Motor neuron (in vitro differentiated cells): ENCODE measurements around the gene CCDC9B. TPM values are rescaled to one million over a fixed set of nuclear protein-coding genes. Genes with fewer than 3 reads are reported as not detected.

Experiments
- ATAC-seq, 8 experiments: fragments of 200-7000 bp; cut with Tn5 transposase; replicated peaks in 6 of 8; 2 replicates each; pipeline ENCODE4 v1.8.0; 2021; ENCODE audit warnings: mild to moderate bottlenecking in 8 of 8, moderate library complexity in 8 of 8
- H3K27ac ChIP-seq, 2 donors: fragments of 250-450 bp; sonication (Bioruptor Pico); 2 replicates each; pipeline ENCODE4 v1.9.0; 2021; ENCODE audit warnings: antibody characterized with exemption in 2 of 2, mild to moderate bottlenecking in 2 of 2, moderate library complexity in 1 of 2
- H3K4me1 ChIP-seq, 2 donors: fragments of 250-450 bp; sonication (Bioruptor Pico); replicated peaks in 1 of 2; 2 replicates each; pipeline ENCODE4 v1.6.1; 2021; ENCODE audit warnings: antibody characterized with exemption in 2 of 2, mild to moderate bottlenecking in 2 of 2, moderate library complexity in 1 of 2
- H3K4me3 ChIP-seq, 5 donors: fragments of 250-450 bp; sonication (Bioruptor Pico); 2 replicates each; pipeline ENCODE4 v1.9.0; 2021; ENCODE audit warnings: antibody characterized with exemption in 5 of 5, mild to moderate bottlenecking in 5 of 5, moderate library complexity in 4 of 5
- WGBS, 10 experiments: fragments of 450-650 bp; shearing (Covaris generic); methylation state at CpG; one replicate each; pipeline ENCODE4 v1.0.0; 2022; 5-methylcytosine and 5-hydroxymethylcytosine counted together
- in situ Hi-C, 9 experiments: fragments of 400-800 bp; cut with MboI; loops; one replicate each; pipeline ENCODE4 v1.15.0; 2021; ENCODE audit warnings: low sequenced_read_pairs in 9 of 9, low pct_unique_long_range_greater_than_20kb in 2 of 9; ENCODE audit not compliant: unreplicated experiment in 9 of 9
- total RNA-seq, 8 experiments: library from RNA; unstranded; fragments of 300-600 nt; gene quantifications; 2 replicates each; pipeline versions ENCODE4 v1.2.3 to v1.2.4, GENCODE V29; 2022

The CCDC9B gene
- total RNA-seq, 8 experiments from 2014 or later, result 0.50 to 32.6 (median 1.9) TPM

- H3K4me1 ChIP-seq, result peaks cover 38 to 40% of the 10 kb centered on the region in 2 donors
- WGBS, 10 experiments, result 0 to 100% (median 54%) methylated on average over 1 to 3 of the region's 3 CpGs; no CpG with 5 or more reads in 2 of the 10 experiments
- in situ Hi-C loops, result no loop called here
- no peak overlapping the region for H3K27ac ChIP-seq
- ATAC-seq, result no peak
- no peak overlapping the region for H3K4me3 ChIP-seq
Observed at GRCh38 chr15:40328176-40328575, 12.6 kb downstream of the CCDC9B start.

DNA sequence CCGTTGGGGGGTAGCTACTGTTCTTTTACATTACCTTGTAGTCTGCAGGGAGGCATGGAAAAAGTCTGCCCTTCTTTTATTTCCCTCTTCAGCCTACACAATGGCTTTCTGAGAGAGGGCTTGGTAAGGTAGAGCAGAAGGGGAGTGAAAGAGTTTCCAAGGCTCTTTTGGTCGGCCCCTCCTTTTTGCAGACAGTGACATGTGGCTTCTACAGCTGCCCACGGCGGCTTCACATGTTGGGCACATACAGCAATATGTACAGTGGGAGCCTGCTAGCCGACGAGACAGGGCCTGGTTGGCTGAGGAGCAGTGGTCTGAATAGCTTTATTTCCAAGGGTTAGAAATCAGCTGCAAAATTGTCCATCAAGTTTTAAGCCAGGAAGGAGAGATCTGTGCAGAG is 13.3 kb downstream of the CCDC9B start:
- Histone ChIP-seq H3K4me3 (no peak overlapping the region), H3K4me1 (peaks cover 40 to 45% of the 10 kb centered on the region in 2 donors), H3K27ac (no peak overlapping the region)
- ATAC-seq, result no peak
- 0 to 60% (median 22%) methylated on average over 1 to 4 of the region's 6 CpGs; no CpG with 5 or more reads in 2 of the 10 experiments for WGBS, 10 experiments
- in situ Hi-C loops, result no loop called here

- WGBS, 10 experiments, result 60 to 100% (median 94%) methylated on average over 1 to 2 of the region's 2 CpGs
- Histone ChIP-seq H3K27ac (no peak overlapping the region), H3K4me1 (peaks cover 46% of the 10 kb centered on the region in 2 donors)
Observed at GRCh38 chr15:40325700-40326099, 15.0 kb downstream of the CCDC9B start.

GRCh38 chr15:40325188-40325587 is 15.6 kb downstream of the CCDC9B start:
- H3K27ac ChIP-seq, result no peak overlapping the region
- H3K4me3 ChIP-seq, result peak overlapping the region; percentile 50 to 91 (median 71)
- in situ Hi-C loops, result no loop called here
- peaks cover 46 to 48% of the 10 kb centered on the region in 2 donors for H3K4me1 ChIP-seq
- no peak for ATAC-seq
- 50 to 100% (median 86%) methylated on average over 1 to 2 of the region's 2 CpGs for WGBS, 10 experiments

More at GRCh38 chr15:40325700-40326099, 15.0 kb downstream of the CCDC9B start:
- ATAC-seq, result no peak
- in situ Hi-C loops, result no loop called here
- H3K4me3 ChIP-seq, result peak overlapping the region in 3 of 5 donors; percentile 5 to 91 (median 91)

DNA sequence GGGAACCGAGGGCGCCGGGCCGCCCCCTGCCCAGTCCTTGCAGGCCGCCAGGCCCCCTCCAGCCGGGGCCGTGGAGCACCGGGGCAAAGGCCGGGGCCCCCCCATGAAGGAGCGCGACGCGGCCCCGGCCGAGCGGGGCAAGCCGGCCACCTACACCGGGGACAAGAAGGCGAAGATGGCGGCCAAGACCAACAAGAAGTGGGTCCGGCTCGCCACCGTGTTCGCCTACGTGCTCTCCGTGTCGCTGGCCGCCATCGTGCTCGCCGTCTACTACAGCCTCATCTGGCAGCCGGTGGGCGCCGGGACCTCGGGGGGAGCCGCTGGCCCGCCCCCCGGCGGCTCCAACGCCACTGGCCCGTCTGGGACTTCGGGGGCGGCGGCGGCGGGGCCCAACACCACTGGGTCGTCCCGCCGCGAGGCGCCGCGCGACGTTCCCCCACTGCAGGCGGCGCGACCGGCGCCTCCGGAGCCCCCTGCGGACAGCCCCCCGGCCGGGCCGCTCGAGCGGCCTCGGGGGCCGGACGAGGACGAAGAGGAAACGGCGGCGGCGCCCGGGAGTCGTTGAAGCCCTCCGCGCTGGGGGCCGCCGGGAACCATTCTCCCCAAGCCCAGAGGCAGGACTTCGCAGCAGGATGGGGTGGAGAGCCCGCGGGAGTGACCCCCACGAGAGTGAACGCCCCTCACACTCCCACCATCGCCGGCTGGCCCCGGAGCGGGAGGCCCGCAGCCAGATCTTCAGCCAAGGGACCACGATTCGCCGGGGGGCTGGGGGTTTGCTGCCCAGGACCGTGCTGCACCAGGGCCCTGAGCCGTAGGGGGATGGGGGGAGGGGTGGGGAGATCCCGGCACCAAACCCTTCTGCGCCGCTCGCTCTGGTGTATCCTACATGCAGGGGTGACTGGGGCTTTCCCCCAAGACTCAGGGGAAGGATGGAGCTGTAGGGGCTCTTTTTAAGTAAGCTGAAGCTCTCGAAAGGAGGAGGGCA is 16.5 kb downstream of the CCDC9B start:
- ATAC-seq, result peak; percentile 4 to 10 (median 6)
- H3K27ac ChIP-seq, result peak overlapping the region; percentile 52 to 60
- 0 to 4% (median 3%) methylated on average over 4 to 10 of the region's 101 CpGs; no CpG with 5 or more reads in 7 of the 10 experiments for WGBS, 10 experiments
- H3K4me1 ChIP-seq, result peaks cover 46 to 48% of the 10 kb centered on the region in 2 donors
- peak overlapping the region; percentile 50 to 91 (median 71) for H3K4me3 ChIP-seq
- in situ Hi-C loops, result no loop called here

- peak within 1 kb of the TSS; percentile 52 to 60 for H3K27ac ChIP-seq
- peak within 1 kb of the TSS; percentile 50 to 91 (median 71) for H3K4me3 ChIP-seq
- peak; percentile 77 to 93 (median 92) for ATAC-seq
- in situ Hi-C loops, result no loop called here
- peaks cover 43 to 44% of the 10 kb centered on the region in 2 donors for H3K4me1 ChIP-seq
- 0% methylated on average over 1 to 8 of the region's 103 CpGs; no CpG with 5 or more reads in 8 of the 10 experiments for WGBS, 10 experiments
Observed at GRCh38 chr15:40323239-40323952, 17.3 kb downstream of the CCDC9B start, which contains the start of gene INAFM2. Gene INAFM2 (plus strand): TSS chr15:40323692. CDS start chr15:40324056, 364 bp downstream.

GRCh38 chr15:40322531-40323238 is 18.1 kb downstream of the CCDC9B start:
- Histone ChIP-seq H3K4me1 (peaks cover 36 to 37% of the 10 kb centered on the region in 2 donors), H3K27ac (no peak overlapping the region), H3K4me3 (peak overlapping the region; percentile 50 to 91 (median 71))
- no peak for ATAC-seq
- WGBS, 10 experiments, result 7 to 55% (median 31%) methylated on average over 2 to 8 of the region's 26 CpGs; no CpG with 5 or more reads in 4 of the 10 experiments
- in situ Hi-C loops, result no loop called here

- WGBS, 10 experiments, result 0 to 10% (median 0%) methylated on average over 1 to 2 of the region's 2 CpGs; no CpG with 5 or more reads in 2 of the 10 experiments
- Histone ChIP-seq H3K4me3 (no peak overlapping the region), H3K4me1 (peaks cover 22 to 32% of the 10 kb centered on the region in 2 donors), H3K27ac (no peak overlapping the region)
- in situ Hi-C loops, result no loop called here
- ATAC-seq, result peak in 2 of 8 experiments; percentile 11 to 18
Observed at GRCh38 chr15:40320931-40321371, 19.8 kb downstream of the CCDC9B start.

DNA sequence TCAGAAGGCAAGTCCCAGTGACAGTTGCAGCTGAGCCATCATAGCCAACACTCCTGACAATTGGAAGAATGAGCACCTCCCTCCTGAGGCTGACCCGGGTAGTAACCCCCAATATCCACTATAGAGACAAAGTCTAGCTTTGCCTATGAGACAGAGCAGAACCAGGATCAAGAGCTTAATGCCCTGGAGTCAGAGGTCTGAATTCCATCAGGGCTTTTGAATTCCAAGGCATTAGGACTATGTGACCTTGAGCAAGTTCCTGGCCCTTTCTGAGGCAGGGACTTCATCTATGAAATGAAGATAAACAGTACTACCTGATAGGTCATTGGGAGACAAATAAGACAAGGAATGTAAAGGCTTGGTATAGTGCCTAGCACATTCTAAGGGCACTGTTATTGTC is 20.3 kb downstream of the CCDC9B start:
- H3K4me3 ChIP-seq, result no peak overlapping the region
- no peak overlapping the region for H3K27ac ChIP-seq
- no peak for ATAC-seq
- 78% methylated on average over 1 of the region's 1 CpG; no CpG with 5 or more reads in 9 of the 10 experiments for WGBS, 10 experiments
- H3K4me1 ChIP-seq, result peaks cover 17 to 27% of the 10 kb centered on the region in 2 donors
- in situ Hi-C loops, result no loop called here

- in situ Hi-C loops, result no loop called here
- peaks cover 10 to 20% of the 10 kb centered on the region in 2 donors for H3K4me1 ChIP-seq
- H3K4me3 ChIP-seq, result no peak overlapping the region
- no peak overlapping the region for H3K27ac ChIP-seq
- ATAC-seq, result no peak
- WGBS, 10 experiments, result 0 to 79% (median 72%) methylated on average over 1 to 4 of the region's 4 CpGs
Observed at GRCh38 chr15:40317580-40317979, 23.2 kb downstream of the CCDC9B start.

DNA sequence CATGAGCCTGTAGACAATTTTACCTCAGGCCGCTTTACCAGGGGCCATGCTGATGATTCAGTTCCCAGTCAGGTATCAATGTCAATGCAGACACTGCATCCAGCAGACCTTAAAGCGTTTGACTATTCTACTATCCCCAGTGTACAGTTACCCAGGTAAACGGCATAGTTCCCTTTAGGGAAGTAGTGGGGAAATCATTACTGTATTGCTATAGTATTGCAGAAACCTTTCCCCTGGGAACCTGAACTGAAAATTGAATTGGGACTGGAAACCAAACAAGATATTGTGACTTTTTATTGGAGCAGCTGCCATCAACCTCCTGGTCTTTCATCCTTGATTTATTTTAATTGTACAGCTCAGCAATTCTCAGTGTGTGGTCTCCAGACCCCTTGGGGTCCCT is 23.8 kb downstream of the CCDC9B start:
- Histone ChIP-seq H3K27ac (no peak overlapping the region), H3K4me3 (no peak overlapping the region), H3K4me1 (peaks cover 8 to 20% of the 10 kb centered on the region in 2 donors)
- 25 to 100% (median 83%) methylated on average over 1 to 3 of the region's 3 CpGs; no CpG with 5 or more reads in 3 of the 10 experiments for WGBS, 10 experiments
- peak in 1 of 8 experiments; percentile 28 for ATAC-seq
- in situ Hi-C loops, result no loop called here

- in situ Hi-C loops, result no loop called here
- 40 to 93% (median 78%) methylated on average over 1 to 4 of the region's 4 CpGs for WGBS, 10 experiments
- ATAC-seq, result no peak
- peaks cover 8 to 12% of the 10 kb centered on the region in 2 donors for H3K4me1 ChIP-seq
- H3K27ac ChIP-seq, result no peak overlapping the region
- H3K4me3 ChIP-seq, result no peak overlapping the region
Observed at GRCh38 chr15:40314723-40315276, 25.9 kb downstream of the CCDC9B start.
